ENCODE data around the gene PRKAR2B.

Gene PRKAR2B

DNA sequence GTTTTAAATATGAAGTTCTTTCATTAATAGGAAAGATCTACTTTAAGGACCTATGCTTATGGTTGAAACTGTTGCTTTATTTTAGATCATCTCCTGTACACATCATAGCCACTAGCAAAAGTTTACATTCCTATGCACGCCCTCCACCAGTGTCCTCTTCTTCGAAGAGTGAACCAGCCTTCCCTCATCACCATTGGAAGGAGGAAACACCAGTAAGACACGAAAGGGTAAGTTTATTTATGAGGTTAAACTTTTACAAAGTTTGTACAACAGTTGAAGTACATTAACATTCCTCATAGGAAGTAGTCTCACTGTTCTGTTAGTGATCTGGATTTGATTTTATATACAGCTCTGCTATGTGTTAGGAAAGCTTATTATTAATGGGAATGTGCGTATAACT lies 141.2 kb downstream of the PRKAR2B start:
- no peak for DNase-seq (ENCODE audit: low spot score)

DNA sequence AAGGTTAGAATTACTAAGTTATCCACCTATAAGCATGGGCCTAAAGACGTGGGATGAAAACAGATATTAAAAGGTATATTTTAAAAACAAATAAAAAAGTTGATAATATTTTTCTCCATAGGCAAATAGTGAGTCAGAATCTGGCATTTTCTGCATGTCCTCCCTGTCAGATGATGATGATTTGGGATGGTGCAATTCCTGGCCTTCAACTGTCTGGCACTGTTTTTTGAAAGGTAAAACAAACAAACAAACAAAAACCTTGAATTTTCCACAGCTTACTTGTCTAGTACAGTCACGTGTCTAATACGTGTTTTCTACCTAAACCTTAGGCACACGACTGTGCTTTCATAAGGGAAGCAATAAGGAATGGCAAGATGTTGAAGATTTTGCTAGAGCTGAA lies 141.7 kb downstream of the PRKAR2B start:
- no peak for DNase-seq (ENCODE audit: low spot score)

DNA sequence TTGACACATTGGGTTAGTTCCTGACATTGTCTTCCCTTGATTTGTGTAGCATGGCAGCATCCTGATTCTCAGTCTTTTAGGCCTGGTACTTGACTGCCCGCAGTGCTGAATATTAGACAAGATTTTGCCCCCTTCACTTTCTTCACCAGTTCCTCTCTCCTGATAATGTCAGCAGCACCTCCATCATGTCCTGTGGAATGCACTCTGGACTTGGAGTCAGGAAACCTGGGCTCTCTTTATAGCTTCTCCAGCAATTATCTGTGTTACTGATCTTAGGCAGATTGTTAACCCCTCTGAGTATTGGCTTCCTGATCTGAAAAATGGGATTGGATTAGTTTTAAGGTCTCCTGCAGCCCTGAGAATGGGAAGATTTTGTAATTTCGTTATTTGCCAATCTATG lies 143.3 kb downstream of the PRKAR2B start:
- no peak for DNase-seq (ENCODE audit: low spot score)

DNA sequence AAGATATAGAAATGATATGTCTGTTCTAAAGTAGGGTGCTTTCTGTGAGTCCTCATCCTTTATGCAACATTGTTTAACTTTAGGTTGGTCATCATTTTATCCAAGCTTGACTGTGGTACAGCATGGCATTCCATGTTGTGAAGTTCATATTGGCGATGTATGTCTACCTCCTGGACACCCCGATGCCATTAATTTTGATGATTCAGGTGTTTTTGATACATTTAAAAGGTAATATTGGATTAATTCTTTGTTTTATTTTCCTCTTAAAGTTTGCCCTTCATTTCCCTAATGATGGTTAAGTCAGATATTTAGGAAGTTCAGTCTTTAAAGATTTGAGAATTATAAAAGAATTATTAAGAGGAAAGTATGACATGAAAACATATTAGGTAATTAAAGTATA lies 145.6 kb downstream of the PRKAR2B start:
- DNase-seq (ENCODE audit: low spot score): no peak

DNA sequence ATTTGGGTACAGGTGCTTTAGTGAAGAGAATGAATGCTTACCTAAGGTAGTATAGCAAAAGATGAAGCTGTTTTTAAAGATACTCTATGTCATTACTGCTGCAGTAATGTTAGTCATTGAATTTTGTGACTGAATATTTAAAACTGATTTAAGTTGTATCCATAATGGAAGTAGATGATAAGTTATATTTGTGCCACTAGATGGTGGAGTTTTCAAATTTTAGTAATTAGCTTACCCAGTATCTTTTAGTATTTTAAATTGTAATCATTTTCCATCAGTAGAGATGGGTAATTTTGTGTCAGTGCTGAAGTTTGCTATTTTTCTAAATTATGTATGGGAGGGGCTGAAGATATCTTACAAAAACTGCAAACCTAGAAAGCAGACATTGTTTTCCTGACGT lies 149.5 kb downstream of the PRKAR2B start:
- DNase-seq (ENCODE audit: low spot score): no peak

DNA sequence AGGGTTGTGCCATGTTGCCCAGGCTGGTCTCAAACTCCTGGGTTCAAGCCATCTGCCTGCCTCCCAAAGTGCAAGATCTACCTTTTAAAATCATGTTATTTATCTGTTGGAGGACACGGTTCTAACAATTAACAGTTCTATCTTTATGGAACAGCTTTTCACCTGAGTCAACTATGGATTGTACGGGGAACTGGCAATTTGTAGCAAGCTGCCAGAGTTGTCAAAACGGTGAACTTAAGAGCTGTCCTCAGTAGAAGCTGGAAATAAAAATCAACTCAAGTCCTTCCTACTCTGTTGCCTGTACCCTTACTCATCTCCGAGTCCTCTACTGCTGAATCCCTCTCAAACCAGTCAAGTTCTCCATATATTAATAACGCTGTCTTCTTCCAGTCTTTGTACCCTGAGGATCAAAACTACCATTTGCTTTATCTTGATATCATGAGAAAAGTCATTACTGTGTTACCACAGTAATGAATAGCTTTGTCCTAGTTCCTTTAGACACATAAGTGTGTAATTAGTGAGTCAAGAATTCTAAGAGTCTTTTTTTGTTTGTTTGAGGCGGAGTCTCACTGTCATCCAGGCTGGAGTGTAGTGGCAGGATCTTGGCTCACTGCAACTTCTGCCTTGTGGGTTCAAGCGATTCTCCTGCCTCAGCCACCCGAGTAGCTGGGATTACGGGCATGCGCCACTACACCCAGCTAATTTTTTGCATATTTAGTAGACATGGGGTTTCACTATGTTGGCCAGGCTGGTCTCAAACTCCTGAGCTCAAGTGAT lies 152.5 kb downstream of the PRKAR2B start:
- DNase-seq (ENCODE audit: low spot score): no peak

DNA sequence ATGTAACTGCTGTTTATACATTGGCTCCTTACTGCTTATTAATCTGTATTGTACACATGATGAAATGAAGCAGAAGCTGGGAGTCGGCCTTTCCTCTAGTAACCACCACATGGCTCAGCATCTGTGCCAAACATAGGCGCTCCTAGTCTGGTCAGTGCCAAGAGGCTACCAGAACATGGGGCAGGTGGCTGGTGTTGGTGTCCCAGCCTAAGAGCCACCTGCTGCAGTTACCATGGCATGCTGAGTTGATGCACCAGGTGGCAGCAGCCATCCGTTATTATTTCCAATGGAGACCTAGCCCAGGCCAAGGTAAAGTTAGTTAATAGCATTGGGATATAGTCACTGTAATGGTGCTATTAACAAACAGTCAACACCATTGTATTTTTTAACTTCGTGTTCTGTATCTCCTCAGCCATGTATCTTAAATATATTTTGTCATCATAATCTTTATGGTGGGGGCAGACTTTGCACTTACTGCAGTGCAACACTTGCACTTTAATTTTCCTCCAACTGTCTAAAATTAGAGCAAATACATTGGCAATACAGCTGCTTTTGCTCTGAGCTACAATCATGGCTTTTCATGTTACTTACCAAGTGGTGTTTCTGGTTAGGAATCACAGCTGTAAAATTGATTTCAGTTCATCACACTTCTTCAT lies 157.4 kb downstream of the PRKAR2B start:
- DNase-seq (ENCODE audit: low spot score): peak; percentile 57

DNA sequence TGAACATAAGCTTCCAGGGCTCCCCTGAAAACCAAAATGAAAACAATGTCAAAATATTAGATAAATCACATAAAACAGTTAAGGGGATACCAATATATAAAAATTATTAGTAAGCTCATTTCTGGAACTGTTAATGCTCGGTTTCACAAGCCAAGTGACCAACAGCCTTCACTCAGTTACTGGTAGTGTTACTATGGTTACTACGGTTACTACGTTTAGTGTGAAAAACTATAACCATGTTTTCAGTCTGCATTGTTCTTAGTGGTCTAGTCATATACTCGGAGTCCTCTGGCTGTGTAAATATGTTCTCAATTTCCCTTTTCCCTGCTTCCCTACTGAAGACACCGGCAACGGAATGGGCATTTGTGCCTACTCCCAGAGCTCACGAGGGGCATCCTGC lies 159.1 kb downstream of the PRKAR2B start:
- no peak for DNase-seq (ENCODE audit: low spot score)

DNA sequence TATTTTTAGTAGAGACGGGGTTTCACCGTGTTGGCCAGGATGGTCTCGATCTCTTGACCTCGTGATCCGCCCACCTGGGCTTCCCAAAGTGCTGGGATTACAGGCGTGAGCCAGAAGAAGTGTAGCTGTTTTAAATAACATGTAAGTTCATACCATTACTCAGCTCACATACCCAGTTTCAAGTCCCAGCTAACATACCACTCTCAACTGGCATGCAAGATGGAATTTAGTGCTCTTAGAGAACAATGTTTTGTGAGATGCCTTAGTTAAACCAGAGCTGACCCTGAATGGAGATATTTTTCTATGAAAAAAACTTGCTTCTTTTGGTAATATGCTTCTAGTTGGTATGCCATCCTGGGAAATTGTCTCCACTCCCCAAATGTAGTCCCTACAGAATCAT lies 161.6 kb downstream of the PRKAR2B start:
- no peak for DNase-seq (ENCODE audit: low spot score)

DNA sequence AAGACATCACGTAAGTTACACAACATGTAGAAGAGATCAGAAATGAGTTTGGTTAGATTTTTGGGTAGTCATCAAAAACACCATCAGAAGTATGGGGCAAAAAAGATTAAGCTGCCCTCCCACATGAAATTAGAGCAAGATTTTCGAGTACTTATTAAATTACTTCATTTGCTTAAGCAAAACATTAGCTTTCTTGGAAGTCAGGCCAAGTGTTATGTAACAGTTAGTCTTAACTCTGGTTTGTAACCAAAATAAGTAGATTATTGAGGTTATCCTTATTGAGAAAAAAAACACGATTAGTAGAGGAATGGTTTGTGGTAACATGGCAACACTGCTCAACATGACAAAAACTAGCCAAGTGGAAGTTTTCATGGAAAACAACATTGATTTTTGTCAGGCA lies 162.2 kb downstream of the PRKAR2B start:
- no peak for DNase-seq (ENCODE audit: low spot score)

DNA sequence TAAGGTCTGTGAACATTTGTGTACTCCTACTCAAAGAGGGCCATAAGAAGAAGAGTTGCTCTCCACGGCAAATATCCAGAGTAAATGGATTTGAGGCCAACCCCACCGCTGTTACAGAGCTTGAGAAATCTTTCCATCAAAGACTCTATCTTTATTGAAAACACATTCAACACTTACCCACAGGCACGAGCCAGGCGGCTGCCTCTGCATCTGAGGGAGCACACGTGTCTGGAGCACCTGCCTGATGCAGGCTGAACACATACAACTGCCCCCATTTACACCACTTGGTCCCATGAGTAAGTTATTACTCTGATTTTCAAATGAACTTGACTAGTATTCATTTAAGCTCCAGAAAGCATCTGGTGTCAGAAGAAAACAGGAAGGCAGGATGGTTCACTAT lies 163.0 kb downstream of the PRKAR2B start:
- DNase-seq (ENCODE audit: low spot score): no peak

DNA sequence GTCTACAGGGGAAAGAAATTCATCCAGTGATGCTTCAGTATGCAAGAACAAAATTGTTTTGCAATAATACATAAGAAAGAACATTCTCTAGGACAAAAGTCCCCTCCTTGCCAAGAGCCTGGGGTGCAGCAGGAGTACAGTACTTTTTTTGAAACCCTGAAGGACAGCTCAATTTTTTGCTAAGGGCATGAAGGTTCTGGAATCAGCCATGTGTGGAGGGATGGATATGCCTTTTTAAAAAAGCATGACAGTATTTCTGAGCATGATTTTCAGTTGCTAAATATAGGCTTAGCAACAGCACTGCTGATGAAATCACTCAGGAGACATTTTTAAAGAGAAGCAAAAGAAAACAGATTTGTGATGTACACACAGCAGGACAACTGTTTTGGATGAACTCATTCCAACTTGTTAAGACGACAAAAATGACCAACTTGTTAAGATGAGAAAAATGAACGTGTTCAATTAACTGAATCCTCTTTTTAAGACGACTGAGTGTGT lies 163.6 kb downstream of the PRKAR2B start:
- no peak for DNase-seq (ENCODE audit: low spot score)

DNA sequence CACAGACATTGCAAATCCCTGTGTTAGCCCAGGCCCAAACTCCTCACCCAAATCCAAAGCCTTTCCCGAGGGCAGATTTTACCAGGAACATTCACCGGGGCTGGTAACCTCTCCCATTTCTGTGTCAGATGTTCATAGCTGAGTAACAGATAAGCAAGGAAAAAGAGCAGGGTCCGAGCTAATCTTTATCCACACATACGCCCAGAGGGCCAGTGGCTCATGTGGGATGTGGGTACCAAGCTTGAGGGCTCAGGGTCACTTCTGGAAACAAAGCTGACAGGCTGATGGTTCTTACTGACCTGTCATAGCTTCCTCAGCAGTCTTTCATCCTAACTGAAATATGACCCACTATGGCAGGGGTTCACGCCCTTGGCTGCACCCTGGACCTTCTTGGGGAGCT lies 164.1 kb downstream of the PRKAR2B start:
- DNase-seq (ENCODE audit: low spot score): no peak

DNA sequence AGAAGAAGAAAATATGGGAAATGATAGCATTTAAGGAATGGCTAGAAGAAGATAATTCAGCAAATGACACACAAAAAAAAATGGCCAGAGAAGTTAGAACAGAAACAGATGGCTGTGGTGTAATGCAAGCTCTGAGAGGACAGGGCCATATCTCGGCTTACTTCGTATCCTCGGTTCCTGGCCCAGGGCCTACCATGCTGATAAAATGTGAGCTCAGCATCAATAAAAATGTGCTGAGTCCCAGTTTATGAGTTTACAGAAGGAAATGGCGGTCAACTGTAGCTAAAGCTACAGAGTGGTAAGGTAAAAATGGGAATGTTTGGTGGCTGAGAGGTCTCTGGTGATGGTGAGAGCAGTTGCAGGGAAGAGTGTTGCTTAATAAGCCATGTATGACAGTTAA lies 165.1 kb downstream of the PRKAR2B start:
- no peak for DNase-seq (ENCODE audit: low spot score)

DNA sequence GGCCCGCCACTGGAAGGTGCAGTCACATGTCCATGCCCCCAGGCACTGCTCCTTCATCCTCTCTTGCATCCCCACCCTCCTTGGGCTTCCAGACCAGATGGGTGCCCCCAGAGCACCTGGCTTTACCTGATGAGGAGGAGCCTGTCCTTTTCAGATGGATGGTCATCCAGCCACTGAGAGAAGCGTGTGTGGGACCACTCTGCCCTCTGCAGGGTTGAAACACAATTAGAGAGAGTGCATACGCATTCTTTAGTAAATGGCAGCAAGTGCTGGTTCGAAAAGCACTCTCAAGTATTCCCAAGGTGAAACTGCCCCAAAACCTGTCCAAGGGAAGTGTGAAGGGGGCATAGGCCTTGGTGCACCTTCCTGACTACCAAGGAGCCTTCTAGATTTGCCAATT lies 165.9 kb downstream of the PRKAR2B start:
- no peak for DNase-seq (ENCODE audit: low spot score)

All from COLO829 (cell line).